Measurements from ENCODE around the gene IL15RA.
"Not testable (repeated sequence)": the region's sequence is repeated elsewhere in the genome, so short reads cannot be mapped to it uniquely, and the experiment has no call there.

IL15RA gene

GRCh38 chr10:5919568-5919967 lies 57.8 kb downstream of the IL15RA start:
- DNase-seq = no peak

- no peak for DNase-seq
These were observed 58.6 kb downstream of the IL15RA start for GRCh38 chr10:5918763-5919162.

GRCh38 chr10:5917305-5917704 lies 60.0 kb downstream of the IL15RA start:
- DNase-seq = no peak

- no peak for DNase-seq
These were observed 61.9 kb downstream of the IL15RA start for GRCh38 chr10:5915451-5915850.

- DNase-seq = no peak
These were observed 63.6 kb downstream of the IL15RA start for GRCh38 chr10:5913736-5914135.

GRCh38 chr10:5911670-5912069 lies 65.7 kb downstream of the IL15RA start:
- DNase-seq = no peak

- no peak for DNase-seq
These were observed 66.8 kb downstream of the IL15RA start for GRCh38 chr10:5910323-5911100.

GRCh38 chr10:5908676-5909075 lies 68.7 kb downstream of the IL15RA start:
- DNase-seq = not testable (repeated sequence)

- DNase-seq = no peak
These were observed 70.7 kb downstream of the IL15RA start for GRCh38 chr10:5906651-5907050.

GRCh38 chr10:5905854-5906507 lies 71.4 kb downstream of the IL15RA start:
- no peak for DNase-seq

GRCh38 chr10:5904227-5904626 lies 73.1 kb downstream of the IL15RA start:
- no peak for DNase-seq

GRCh38 chr10:5903563-5903962 lies 73.8 kb downstream of the IL15RA start:
- DNase-seq = no peak

GRCh38 chr10:5902511-5903274 lies 74.7 kb downstream of the IL15RA start:
- DNase-seq = no peak

Measured in GOT3 (cell line).